HG03095 (cell line): ENCODE results near the gene DDX46.
"Not testable (repeated sequence)": the region's sequence is repeated elsewhere in the genome, so short reads cannot be mapped to it uniquely, and the experiment has no call there.

Experiments
- ATAC-seq: cut with Tn5 transposase; IDR thresholded peaks from one replicate; pipeline ENCODE4 v1.9.1; 2021; ENCODE audit warnings: moderate library complexity; ENCODE audit not compliant: unreplicated experiment

DDX46 gene

GRCh38 chr5:134784946-134785620 is 26.5 kb downstream of the DDX46 start:
- ATAC-seq: no peak

- ATAC-seq: no peak
Measured at GRCh38 chr5:134787692-134788091, 29.1 kb downstream of the DDX46 start.

- ATAC-seq: no peak
Measured at GRCh38 chr5:134791580-134791979, 33.0 kb downstream of the DDX46 start.

- ATAC-seq: no peak
Measured at GRCh38 chr5:134792286-134792685, 33.7 kb downstream of the DDX46 start.

- no peak for ATAC-seq
Measured at GRCh38 chr5:134793111-134793510, 34.5 kb downstream of the DDX46 start.

GRCh38 chr5:134794082-134794481 is 35.5 kb downstream of the DDX46 start:
- no peak for ATAC-seq

GRCh38 chr5:134794819-134795218 is 36.2 kb downstream of the DDX46 start:
- no peak for ATAC-seq

DNA sequence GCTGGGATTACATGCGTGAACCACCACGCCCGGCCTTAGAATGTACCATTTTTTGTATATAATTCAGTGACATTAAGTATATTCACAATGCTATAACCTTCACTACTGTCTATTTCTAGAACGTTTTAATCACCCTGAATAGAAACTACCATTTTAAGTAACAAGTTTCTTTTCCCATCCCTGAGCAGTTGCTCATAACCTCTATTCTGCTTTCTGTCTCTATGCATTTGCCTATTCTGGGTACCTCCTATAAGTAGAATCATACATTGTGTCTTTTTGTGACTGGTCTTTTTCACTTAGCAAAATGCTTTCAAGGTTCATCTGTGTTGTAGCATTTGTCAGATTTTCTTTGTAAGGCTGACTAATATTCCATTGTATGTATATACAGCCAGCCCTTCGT is 39.9 kb downstream of the DDX46 start:
- ATAC-seq: no peak

DNA sequence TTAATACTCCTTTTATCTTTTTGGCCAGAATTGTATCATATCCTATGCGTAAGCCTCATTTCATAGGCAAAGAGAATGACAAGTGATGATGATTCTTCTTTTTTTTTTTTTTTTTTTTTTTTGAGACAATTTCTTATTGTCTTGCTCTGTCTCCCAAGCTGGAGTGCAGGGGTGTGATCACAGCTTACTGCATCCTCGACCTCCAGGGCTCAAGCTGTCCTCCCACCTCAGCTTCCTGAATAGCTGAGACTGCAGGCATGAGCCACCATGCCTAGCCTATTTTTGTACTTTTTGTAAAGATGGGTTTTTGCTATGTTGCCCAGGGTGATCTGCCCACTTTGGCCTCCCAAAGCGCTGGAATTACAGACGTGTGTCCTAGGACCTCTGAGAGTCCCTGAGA is 45.2 kb downstream of the DDX46 start:
- no peak for ATAC-seq

GRCh38 chr5:134813407-134813806 is 54.8 kb downstream of the DDX46 start:
- ATAC-seq: no peak

- ATAC-seq: no peak
Measured at GRCh38 chr5:134813827-134814226, 55.2 kb downstream of the DDX46 start.

- no peak for ATAC-seq
Measured at GRCh38 chr5:134817006-134817405, 58.4 kb downstream of the DDX46 start.

DNA sequence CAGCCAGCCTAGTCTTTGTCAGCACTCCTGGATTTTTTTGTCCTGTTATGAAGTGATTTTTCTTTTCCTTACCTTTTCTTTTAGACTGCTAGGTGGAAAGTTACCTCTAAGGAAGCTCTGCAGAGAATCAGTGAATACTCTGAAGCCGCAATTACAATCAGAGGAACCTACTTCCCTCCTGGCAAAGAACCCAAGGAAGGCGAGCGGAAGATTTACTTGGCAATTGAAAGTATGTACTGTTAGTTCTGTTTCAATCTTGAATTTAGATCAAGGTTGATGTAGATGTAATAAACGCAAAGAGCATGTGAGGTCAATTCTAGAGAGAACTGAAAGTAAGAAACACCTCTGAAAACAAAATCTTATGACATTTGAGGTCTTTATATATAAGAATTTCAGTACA is 60.2 kb downstream of the DDX46 start:
- no peak for ATAC-seq

DNA sequence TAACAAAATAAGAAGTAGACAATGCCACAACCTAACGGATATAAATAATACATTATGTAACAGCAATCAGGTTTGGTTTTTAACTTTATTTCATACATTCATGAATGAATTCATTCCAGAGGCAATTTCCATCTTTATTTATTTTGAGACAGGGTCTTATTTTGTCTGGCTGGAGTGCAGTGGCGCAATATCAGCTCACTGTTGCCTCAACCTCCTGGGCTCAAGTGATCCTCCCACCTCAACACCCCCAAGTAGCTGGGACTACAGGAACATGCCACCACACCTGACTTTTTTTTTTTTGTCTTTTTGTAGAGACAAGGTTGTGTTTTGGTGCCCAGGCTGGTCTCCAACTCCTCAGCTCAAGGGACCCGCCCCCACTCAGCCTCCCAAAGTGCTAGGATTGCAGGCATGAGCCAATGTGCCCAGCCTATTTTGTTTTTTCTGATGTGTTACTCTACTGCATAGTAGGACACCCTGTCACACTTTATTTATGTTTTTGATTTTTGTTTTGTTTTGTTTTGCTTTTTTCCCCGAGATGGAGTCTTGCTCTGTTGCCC is 60.9 kb downstream of the DDX46 start:
- ATAC-seq: no peak

DNA sequence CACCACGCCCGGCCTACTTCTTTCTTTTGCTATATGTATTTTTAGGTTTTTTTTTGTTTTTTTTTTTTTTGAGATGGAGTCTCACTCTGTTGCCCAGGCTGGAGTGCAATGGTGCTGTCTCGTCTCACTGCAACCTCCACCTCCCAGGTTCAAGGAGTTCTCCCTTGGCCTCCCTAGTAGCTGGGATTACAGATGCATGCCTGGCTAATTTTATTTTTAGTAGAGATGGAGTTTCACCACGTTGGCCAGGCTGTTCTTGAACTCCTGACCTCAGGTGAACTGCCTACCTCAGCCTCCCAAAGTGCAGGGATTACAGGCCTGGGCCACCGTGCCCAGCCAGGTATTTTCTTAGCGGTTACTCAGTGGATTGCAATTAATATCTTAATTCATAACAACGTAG is 63.3 kb downstream of the DDX46 start:
- no peak for ATAC-seq

GRCh38 chr5:134824681-134825080 is 66.1 kb downstream of the DDX46 start:
- no peak for ATAC-seq

GRCh38 chr5:134825212-134825611 is 66.6 kb downstream of the DDX46 start:
- ATAC-seq: no peak

DNA sequence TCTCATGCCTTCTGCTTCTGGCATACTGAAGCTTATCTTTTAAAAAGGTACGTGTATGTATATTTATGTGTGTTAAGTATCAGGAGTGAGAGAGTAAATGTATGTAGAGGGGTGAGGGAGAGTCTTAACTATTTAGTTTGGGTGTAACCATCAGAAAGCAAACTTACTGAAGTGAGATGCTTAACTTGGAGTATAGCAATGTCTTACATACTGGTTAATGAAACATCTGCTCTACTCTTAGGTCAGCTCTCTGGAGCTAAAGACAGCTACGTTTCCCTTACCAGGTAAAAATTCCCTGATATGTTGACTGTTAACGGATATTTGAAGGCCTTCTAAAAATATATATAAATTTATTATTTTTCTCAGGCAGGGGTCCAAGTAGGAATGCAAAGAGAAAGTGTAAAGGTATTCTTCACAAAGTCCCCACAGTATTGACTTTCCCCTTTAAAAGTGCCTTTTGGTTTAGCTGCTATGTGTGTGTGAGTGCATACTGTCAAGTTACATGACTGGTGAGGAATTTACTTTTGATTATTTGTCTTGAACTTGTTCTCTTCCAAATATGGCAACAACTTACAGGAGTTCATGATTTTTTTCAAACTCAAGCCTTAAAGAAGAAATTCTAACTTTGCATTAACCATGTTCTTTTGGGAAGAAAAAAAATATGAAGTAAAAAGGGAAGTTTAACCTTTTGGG is 74.9 kb downstream of the DDX46 start:
- ATAC-seq: no peak

DNA sequence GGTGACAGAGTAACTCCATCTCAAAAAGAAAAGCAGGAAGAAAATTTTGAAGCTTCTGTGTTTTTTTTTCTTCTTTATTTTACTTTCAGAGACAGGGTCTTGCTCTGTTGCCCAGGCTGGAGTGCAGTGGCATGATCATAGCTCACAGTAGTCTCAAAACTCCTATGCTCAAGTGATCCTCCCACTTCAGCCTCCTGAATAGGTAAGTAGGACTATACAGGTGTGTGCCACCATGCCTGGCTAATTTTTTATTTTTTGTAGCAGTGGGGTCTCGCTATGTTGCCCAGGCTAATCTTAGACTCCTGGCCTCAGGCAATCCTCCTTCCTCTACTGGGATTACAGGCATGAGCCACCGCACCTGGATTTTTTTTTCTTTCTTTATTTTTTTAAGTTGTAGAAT is 77.0 kb downstream of the DDX46 start:
- ATAC-seq: no peak

DNA sequence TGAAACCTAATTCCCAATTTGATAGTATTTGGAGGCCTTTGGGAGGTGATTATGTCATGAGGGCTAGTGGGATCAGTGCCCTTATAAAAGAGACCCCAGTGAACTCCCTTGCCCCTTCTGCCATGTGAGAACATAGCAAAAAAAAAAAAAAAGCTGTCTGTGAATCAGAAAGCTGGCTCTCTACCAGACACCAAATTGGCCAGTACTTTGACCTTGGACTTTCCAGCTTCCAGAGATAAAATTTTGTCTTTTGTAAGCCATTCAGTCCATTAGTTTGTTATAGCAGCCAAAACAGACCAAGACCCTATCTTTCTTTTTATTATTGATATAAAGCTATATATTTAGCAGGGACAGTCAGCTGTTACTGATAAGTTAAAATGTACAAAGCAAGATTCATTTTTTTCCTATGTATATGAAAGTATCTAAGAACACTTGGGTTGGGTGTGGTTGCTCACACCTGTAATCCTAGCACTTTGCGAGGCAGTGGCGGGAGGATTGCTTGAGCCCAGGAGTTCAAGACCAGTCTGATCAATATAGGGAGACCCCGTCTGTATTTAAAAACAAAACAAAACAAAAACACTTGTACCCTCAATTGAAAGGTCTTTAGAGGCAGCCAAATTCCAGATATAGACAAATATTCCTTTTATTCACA is 79.1 kb downstream of the DDX46 start:
- ATAC-seq: no peak

- ATAC-seq: not testable (repeated sequence)
Measured at GRCh38 chr5:134838361-134838760, 79.8 kb downstream of the DDX46 start.

GRCh38 chr5:134840811-134841210 is 82.2 kb downstream of the DDX46 start:
- no peak for ATAC-seq
